Smooth muscle cell (in vitro differentiated cells): ENCODE data around the gene C1QTNF7. TPM values are rescaled to one million over a fixed set of nuclear protein-coding genes. Genes with fewer than 3 reads are reported as not detected.
A peak's percentile ranks its signal among the peaks of the same experiment; 100 is the strongest.

Experiments
- DNase-seq: peaks from one replicate; lab custom pipeline; 2025; ENCODE audit not compliant: unreplicated experiment; lab: John Stamatoyannopoulos, UW
- H2AFZ ChIP-seq: fragments of 200-600 bp; sonication (generic); 2 replicates; pipeline ENCODE4 v1.6.0; 2016; ENCODE audit warnings: antibody characterized with exemption, low read depth, mild to moderate bottlenecking
- H3F3A ChIP-seq: fragments of 200-600 bp; sonication (generic); 2 replicates; pipeline ENCODE4 v1.6.0; 2017; ENCODE audit warnings: antibody characterized with exemption, low read depth
- H3K27ac ChIP-seq: fragments of 200-600 bp; sonication (generic); 2 replicates; pipeline ENCODE4 v1.5.1; 2016; ENCODE audit warnings: low read depth, mild to moderate bottlenecking
- H3K27me3 ChIP-seq: fragments of 200-600 bp; sonication (generic); 2 replicates; pipeline ENCODE4 v1.6.1; 2016; ENCODE audit warnings: low read depth, mild to moderate bottlenecking
- H3K36me3 ChIP-seq: fragments of 200-600 bp; sonication (generic); 2 replicates; pipeline ENCODE4 v1.5.1; 2016; ENCODE audit warnings: low read depth
- H3K4me1 ChIP-seq: fragments of 200-600 bp; sonication (generic); 2 replicates; pipeline ENCODE4 v1.5.1; 2016; ENCODE audit warnings: low read depth
- H3K4me2 ChIP-seq: fragments of 200-600 bp; sonication (generic); 2 replicates; pipeline ENCODE4 v1.6.0; 2016; ENCODE audit warnings: mild to moderate bottlenecking
- H3K4me3 ChIP-seq: fragments of 200-600 bp; sonication (generic); 2 replicates; pipeline ENCODE4 v1.5.1; 2016; ENCODE audit warnings: mild to moderate bottlenecking
- H3K79me2 ChIP-seq: fragments of 200-600 bp; sonication (generic); 2 replicates; pipeline ENCODE4 v1.6.0; 2016; ENCODE audit warnings: low read depth, mild to moderate bottlenecking
- H3K9ac ChIP-seq: fragments of 200-600 bp; sonication (generic); 2 replicates; pipeline ENCODE4 v1.6.0; 2016; ENCODE audit warnings: low read depth
- H3K9me3 ChIP-seq: fragments of 200-600 bp; sonication (generic); replicated peaks from 2 replicates; pipeline ENCODE4 v1.5.1; 2016; ENCODE audit warnings: low read depth
- H4K20me1 ChIP-seq: fragments of 200-600 bp; sonication (generic); 2 replicates; pipeline ENCODE4 v1.6.0; 2016; ENCODE audit warnings: low read depth
- CTCF ChIP-seq: fragments of 200-600 bp; sonication (generic); IDR thresholded peaks from 2 replicates; pipeline ENCODE4 v1.5.1; 2017; ENCODE audit warnings: borderline replicate concordance, mild to moderate bottlenecking, antibody characterized with exemption; ENCODE audit not compliant: insufficient read depth, poor library complexity, severe bottlenecking
- WGBS: methylation state at CpG from one replicate; pipeline ENCODE4 v1.1.7; 2016; ENCODE audit warnings: low lambda C conversion rate; 5-methylcytosine and 5-hydroxymethylcytosine counted together
- polyA plus RNA-seq: library from polyadenylated mRNA; unstranded; fragments of >200 nt; fragmentation: Nextera tagmentation; extraction: Ambion mirVana; gene quantifications from 2 replicates; pipeline ENCODE4 v1.2.1, GENCODE V29; 2016
- total RNA-seq: library from RNA; depleted of rRNA; stranded (reverse); fragments of >200 nt; gene quantifications from 2 replicates; pipeline ENCODE4 v1.2.3, GENCODE V29; 2014

C1QTNF7 gene
- total and polyA plus RNA-seq, 2 experiments from 2014 or later = 2.3 to 5.3 TPM

- Histone ChIP-seq H3K9me3 (no peaks in the 10 kb centered on the region), H3K4me1 (peaks cover 26% of the 10 kb centered on the region), H3K4me2 (no peak overlapping the region), H3K36me3 (no peaks in the 10 kb centered on the region), H3F3A (peaks cover 19% of the 10 kb centered on the region), H4K20me1 (no peaks in the 10 kb centered on the region), H3K79me2 (no peaks in the 10 kb centered on the region), H3K9ac (no peak overlapping the region), H3K27ac (no peak overlapping the region), H3K4me3 (no peak overlapping the region), H2AFZ (no peak overlapping the region), H3K27me3 (no peaks in the 10 kb centered on the region)
- 67% methylated on average over 3 of the region's 3 CpGs for WGBS
- DNase-seq = no peak
- no peak for TF ChIP-seq CTCF
These were observed 27.5 kb downstream of the C1QTNF7 start for GRCh38 chr4:15455290-15455689.

- Histone ChIP-seq H3K4me1 (peaks cover 12% of the 10 kb centered on the region), H2AFZ (no peak overlapping the region), H3K27ac (no peak overlapping the region), H3K9ac (no peak overlapping the region), H3K9me3 (no peaks in the 10 kb centered on the region), H3K27me3 (peaks cover 7% of the 10 kb centered on the region), H3K4me3 (no peak overlapping the region), H3K36me3 (no peaks in the 10 kb centered on the region), H4K20me1 (no peaks in the 10 kb centered on the region), H3K4me2 (peak overlapping the region; percentile 42), H3F3A (peaks cover 4% of the 10 kb centered on the region), H3K79me2 (no peaks in the 10 kb centered on the region)
- TF ChIP-seq CTCF = peak; percentile 78
- no peak for DNase-seq
- WGBS = 26% methylated on average over 7 of the region's 7 CpGs
These were observed 29.8 kb downstream of the C1QTNF7 start for GRCh38 chr4:15457406-15458201.

- H3F3A ChIP-seq = no peaks in the 10 kb centered on the region
- no peaks in the 10 kb centered on the region for H3K79me2 ChIP-seq
- no peak for TF ChIP-seq CTCF
- H3K27ac ChIP-seq = no peak overlapping the region
- no peaks in the 10 kb centered on the region for H3K9me3 ChIP-seq
- no peaks in the 10 kb centered on the region for H3K36me3 ChIP-seq
- no peak overlapping the region for H3K9ac ChIP-seq
- WGBS = 89% methylated on average over 2 of the region's 2 CpGs
- H3K27me3 ChIP-seq = peaks cover 7% of the 10 kb centered on the region
- H3K4me1 ChIP-seq = peaks cover 12% of the 10 kb centered on the region
- no peak overlapping the region for H2AFZ ChIP-seq
- H4K20me1 ChIP-seq = no peaks in the 10 kb centered on the region
- no peak overlapping the region for H3K4me2 ChIP-seq
- no peak for DNase-seq
- H3K4me3 ChIP-seq = no peak overlapping the region
These were observed 30.8 kb downstream of the C1QTNF7 start for GRCh38 chr4:15458616-15459015.

- Histone ChIP-seq H4K20me1 (no peaks in the 10 kb centered on the region), H3K9ac (no peak overlapping the region), H3F3A (no peaks in the 10 kb centered on the region), H3K36me3 (no peaks in the 10 kb centered on the region), H2AFZ (no peak overlapping the region), H3K4me3 (no peak overlapping the region), H3K79me2 (no peaks in the 10 kb centered on the region), H3K27me3 (peaks cover 7% of the 10 kb centered on the region), H3K27ac (no peak overlapping the region), H3K4me2 (no peak overlapping the region), H3K9me3 (no peaks in the 10 kb centered on the region), H3K4me1 (peaks cover 4% of the 10 kb centered on the region)
- no peak for TF ChIP-seq CTCF
- DNase-seq = no peak
These were observed 31.9 kb downstream of the C1QTNF7 start for GRCh38 chr4:15459706-15460105.
